WERI-Rb-1 (cell line): ENCODE results near the gene ACAP1.

Experiments
- DNase-seq: peaks from one replicate; pipeline ENCODE4 v3.0.0-alpha.2; 2020
- H3K27ac ChIP-seq: fragments of 250-450 bp; sonication (Bioruptor Pico); 2 replicates; pipeline ENCODE4 v1.5.1; 2020; ENCODE audit warnings: mild to moderate bottlenecking, moderate library complexity
- H3K27me3 ChIP-seq: fragments of 250-450 bp; sonication (Bioruptor Pico); 2 replicates; pipeline ENCODE4 v1.5.1; 2021; ENCODE audit warnings: mild to moderate bottlenecking, low read depth, moderate library complexity; ENCODE audit not compliant: insufficient read depth, severe bottlenecking
- H3K36me3 ChIP-seq: fragments of 250-450 bp; sonication (Bioruptor Pico); 2 replicates; pipeline ENCODE4 v1.5.1; 2020; ENCODE audit warnings: mild to moderate bottlenecking, moderate library complexity
- H3K4me3 ChIP-seq: 2 replicates; pipeline ENCODE4 v1.5.1; 2011; ENCODE audit warnings: low read depth, mild to moderate bottlenecking, control low read depth, low read length
- H3K9me3 ChIP-seq: fragments of 250-450 bp; sonication (Bioruptor Pico); 2 replicates; pipeline ENCODE4 v1.5.1; 2021; ENCODE audit warnings: mild to moderate bottlenecking, moderate library complexity; ENCODE audit not compliant: severe bottlenecking
- CTCF ChIP-seq: IDR thresholded peaks from 2 replicates; pipeline ENCODE4 v1.5.1; 2011; ENCODE audit warnings: low read depth, mild to moderate bottlenecking, control low read depth, inconsistent platforms, low read length

Gene ACAP1

GRCh38 chr17:7355053-7355452, 18.7 kb downstream of the ACAP1 start, which contains the start of gene TMEM95:
Gene TMEM95, plus strand, starts transcription at chr17:7355156. Its CDS starts 49 bp downstream, at chr17:7355205.
- no peak for DNase-seq
- Histone ChIP-seq H3K27me3 (no peaks in the 10 kb centered on the region), H3K27ac (no peak within 1 kb of the TSS), H3K9me3 (no peaks in the 10 kb centered on the region), H3K36me3 (no peaks in the 10 kb centered on the region), H3K4me3 (no peak within 1 kb of the TSS)
- no peak for TF ChIP-seq CTCF

- H3K27ac ChIP-seq = no peak overlapping the region
- no peak for DNase-seq
- no peak for TF ChIP-seq CTCF
Measured at GRCh38 chr17:7355573-7355972, 19.2 kb downstream of the ACAP1 start.

GRCh38 chr17:7356072-7356549, 19.8 kb downstream of the ACAP1 start:
- no peak overlapping the region for H3K4me3 ChIP-seq
- no peaks in the 10 kb centered on the region for H3K9me3 ChIP-seq
- H3K27me3 ChIP-seq = no peaks in the 10 kb centered on the region
- no peaks in the 10 kb centered on the region for H3K36me3 ChIP-seq
- no peak overlapping the region for H3K27ac ChIP-seq
- DNase-seq = peak; percentile 93
- TF ChIP-seq CTCF = peak; percentile 98

More at GRCh38 chr17:7355573-7355972, 19.2 kb downstream of the ACAP1 start:
- Histone ChIP-seq H3K9me3 (no peaks in the 10 kb centered on the region), H3K27me3 (no peaks in the 10 kb centered on the region), H3K36me3 (no peaks in the 10 kb centered on the region), H3K4me3 (no peak overlapping the region)

- Histone ChIP-seq H3K27ac (no peak overlapping the region), H3K4me3 (no peak overlapping the region), H3K36me3 (no peaks in the 10 kb centered on the region), H3K27me3 (no peaks in the 10 kb centered on the region), H3K9me3 (no peaks in the 10 kb centered on the region)
- no peak for TF ChIP-seq CTCF
- DNase-seq = no peak
Measured at GRCh38 chr17:7356756-7357155, 20.4 kb downstream of the ACAP1 start.

GRCh38 chr17:7357381-7357780, 21.1 kb downstream of the ACAP1 start:
- H3K27ac ChIP-seq = no peak overlapping the region
- TF ChIP-seq CTCF = no peak
- no peak for DNase-seq
- no peaks in the 10 kb centered on the region for H3K27me3 ChIP-seq
- H3K4me3 ChIP-seq = no peak overlapping the region
- H3K9me3 ChIP-seq = no peaks in the 10 kb centered on the region
- no peaks in the 10 kb centered on the region for H3K36me3 ChIP-seq

- H3K27me3 ChIP-seq = no peaks in the 10 kb centered on the region
- no peak overlapping the region for H3K27ac ChIP-seq
- no peak for TF ChIP-seq CTCF
- no peaks in the 10 kb centered on the region for H3K36me3 ChIP-seq
- DNase-seq = no peak
- H3K4me3 ChIP-seq = no peak overlapping the region
- no peaks in the 10 kb centered on the region for H3K9me3 ChIP-seq
Measured at GRCh38 chr17:7361906-7362305, 25.6 kb downstream of the ACAP1 start.
